T-helper 17 cell (primary cell): Measurements from ENCODE around the gene ASAP2. TPM values are rescaled to one million over a fixed set of nuclear protein-coding genes. Genes with fewer than 3 reads are reported as not detected.

ENCODE experiments used
- ATAC-seq: fragments of 150-1000 bp; cut with Tn5 transposase; 2 replicates; pipeline ENCODE4 v1.10.0; 2021; ENCODE audit warnings: mild to moderate bottlenecking, moderate library complexity
- DNase-seq, 3 donors: peaks; one replicate each; pipeline versions ENCODE4 v3.0.0 to v3.0.0-alpha.2; 2020 to 2021
- H3K9me3 ChIP-seq: one replicate; pipeline ENCODE4 v1.7.0; 2013; ENCODE audit warnings: low read length, mild to moderate bottlenecking; ENCODE audit not compliant: control insufficient read depth, poor library complexity, severe bottlenecking
- H3K27ac Mint-ChIP-seq: one replicate; pipeline ENCODE4 v1.8.0; 2022; ENCODE audit warnings: mild to moderate bottlenecking, moderate library complexity, mixed read lengths
- H3K27me3 Mint-ChIP-seq: one replicate; pipeline ENCODE4 v1.8.0; 2022; ENCODE audit warnings: mixed read lengths
- H3K36me3 Mint-ChIP-seq: one replicate; pipeline ENCODE4 v1.8.0; 2022; ENCODE audit warnings: low read depth, mixed read lengths
- H3K4me1 Mint-ChIP-seq: one replicate; pipeline ENCODE4 v1.8.0; 2022; ENCODE audit warnings: mild to moderate bottlenecking, mixed read lengths
- H3K4me3 Mint-ChIP-seq: one replicate; pipeline ENCODE4 v1.8.0; 2022; ENCODE audit warnings: mild to moderate bottlenecking, moderate library complexity, mixed read lengths
- total RNA-seq, 4 donors: library from RNA in 2 of 4; stranded (reverse) in 2 of 4; gene quantifications; one replicate each; pipeline ENCODE4 v1.2.3 and lab custom pipeline; 2022 to 2026

The ASAP2 gene
- total RNA-seq, 2 donors from 2014 or later, result 0.75 to 14.8 TPM

DNA sequence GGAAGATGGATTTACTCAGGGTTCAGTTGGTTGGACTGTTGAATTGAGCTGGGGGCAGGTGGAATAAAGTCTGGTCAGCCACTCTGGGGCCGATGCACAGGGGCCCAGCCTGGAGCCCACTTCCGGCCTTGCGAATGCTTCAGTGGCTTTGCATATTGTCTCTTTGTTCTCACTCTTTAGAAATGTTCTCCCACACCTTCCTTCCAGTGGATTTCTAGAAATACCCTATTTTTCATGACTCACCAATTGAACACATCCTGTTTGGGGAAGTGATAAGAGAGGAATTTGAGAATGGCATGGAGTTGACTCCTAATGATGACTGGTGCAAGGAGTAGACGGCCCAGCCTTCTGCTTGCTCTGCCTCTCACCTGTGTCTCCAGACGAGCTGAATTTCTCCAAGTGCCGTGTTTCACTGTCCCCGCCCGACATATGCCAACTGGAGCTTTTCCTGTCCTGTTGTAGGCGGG lies 28.1 kb downstream of the ASAP2 start:
- H3K36me3 Mint-ChIP-seq, result peaks cover 3% of the 10 kb centered on the region
- no peak overlapping the region for H3K4me3 Mint-ChIP-seq
- no peak overlapping the region for H3K27ac Mint-ChIP-seq
- DNase-seq (no peak), ATAC-seq (no peak)
- peaks cover 9% of the 10 kb centered on the region for H3K4me1 Mint-ChIP-seq
- H3K27me3 Mint-ChIP-seq, result peaks cover 63% of the 10 kb centered on the region
- H3K9me3 ChIP-seq, result no peaks in the 10 kb centered on the region

DNA sequence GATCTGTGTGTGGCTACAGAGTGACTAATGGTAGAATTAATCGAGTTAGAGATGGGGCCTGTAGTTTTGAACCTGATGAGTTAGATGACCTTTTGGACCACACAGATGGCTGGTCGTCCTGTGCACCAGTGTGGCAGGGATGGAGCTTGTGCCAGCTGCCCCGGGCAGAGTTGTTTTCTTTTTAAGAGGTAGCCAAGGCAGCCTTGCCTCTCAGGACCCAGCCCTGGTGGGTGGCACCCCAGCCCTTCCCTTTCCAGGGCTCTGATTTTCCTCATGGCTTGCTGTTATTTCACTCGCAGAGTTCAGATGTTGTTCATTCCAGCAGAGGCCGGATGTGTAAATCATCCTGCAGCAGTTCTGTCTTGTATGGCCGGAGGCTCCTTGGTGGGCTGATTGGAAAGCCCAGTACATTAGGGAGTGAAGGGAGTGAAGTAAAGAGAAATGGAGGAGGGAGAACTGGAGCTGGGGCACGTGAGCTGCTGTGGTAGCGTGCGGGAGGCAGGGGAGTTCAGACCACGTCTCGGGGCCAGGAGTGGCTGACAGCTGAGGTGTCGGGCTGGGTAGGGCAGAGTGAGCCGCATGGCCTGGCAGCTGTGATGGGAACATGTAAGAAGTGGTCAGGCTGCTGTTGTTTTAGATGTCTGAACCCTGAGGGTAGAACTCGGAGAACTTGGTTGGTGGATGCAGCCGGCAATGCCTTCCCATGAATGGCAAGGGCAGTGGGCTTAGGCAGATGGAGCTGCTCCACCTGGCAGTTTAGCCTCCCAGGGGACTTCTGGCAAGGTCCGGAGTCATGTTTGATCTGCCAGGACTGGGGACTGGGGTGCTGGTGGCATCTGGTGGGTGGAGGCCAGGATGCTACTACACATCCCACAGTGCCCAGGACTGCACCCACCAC lies 28.8 kb downstream of the ASAP2 start:
- Mint-ChIP-seq H3K4me1 (peaks cover 9% of the 10 kb centered on the region), H3K27me3 (peaks cover 57% of the 10 kb centered on the region), H3K4me3 (no peak overlapping the region), H3K36me3 (peaks cover 3% of the 10 kb centered on the region), H3K27ac (no peak overlapping the region)
- ATAC-seq (no peak), DNase-seq (no peak)
- no peaks in the 10 kb centered on the region for H3K9me3 ChIP-seq

DNA sequence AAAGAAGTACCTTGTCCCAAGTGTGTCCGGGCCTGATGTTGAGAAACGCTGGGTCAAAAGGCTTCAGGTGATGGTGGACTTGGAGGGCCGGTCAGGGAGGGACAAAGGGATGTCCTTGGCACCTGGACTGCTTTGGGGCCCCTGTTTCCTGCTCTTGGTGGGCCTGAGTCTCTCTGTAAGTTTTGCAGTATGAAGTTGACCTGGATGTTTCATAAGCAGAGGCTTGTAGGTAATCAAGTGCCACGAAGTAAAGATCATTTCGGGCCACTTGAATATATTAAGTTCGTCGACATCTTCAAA lies 29.4 kb downstream of the ASAP2 start:
- Mint-ChIP-seq H3K4me1 (peaks cover 9% of the 10 kb centered on the region), H3K27ac (no peak overlapping the region), H3K4me3 (no peak overlapping the region), H3K36me3 (peaks cover 3% of the 10 kb centered on the region), H3K27me3 (peaks cover 60% of the 10 kb centered on the region)
- no peaks in the 10 kb centered on the region for H3K9me3 ChIP-seq
- DNase-seq (no peak), ATAC-seq (no peak)

DNA sequence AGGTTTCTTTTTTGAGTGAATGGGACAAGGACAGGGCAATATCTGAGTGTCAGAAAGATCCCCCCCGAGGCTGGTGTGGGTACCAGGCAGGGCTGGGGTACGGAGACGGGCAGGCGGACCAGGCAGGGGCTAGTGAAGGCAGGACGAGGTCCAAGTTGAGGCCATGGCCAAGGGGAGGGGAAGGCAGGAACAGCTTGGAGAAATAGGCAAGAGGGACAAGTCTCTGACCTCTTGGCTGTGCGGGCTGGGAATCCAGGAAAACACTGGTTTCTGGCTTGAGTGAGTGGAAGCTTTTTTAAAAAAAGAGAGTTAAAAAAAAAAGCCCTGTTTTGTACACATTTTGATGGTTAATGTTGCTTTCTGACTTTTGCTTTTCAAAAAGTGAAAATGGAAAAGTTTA lies 30.3 kb downstream of the ASAP2 start:
- DNase-seq (no peak), ATAC-seq (no peak)
- Mint-ChIP-seq H3K4me1 (peaks cover 6% of the 10 kb centered on the region), H3K4me3 (no peak overlapping the region), H3K27ac (no peak overlapping the region), H3K27me3 (peaks cover 60% of the 10 kb centered on the region), H3K36me3 (peaks cover under 1% of the 10 kb centered on the region)
- no peaks in the 10 kb centered on the region for H3K9me3 ChIP-seq

DNA sequence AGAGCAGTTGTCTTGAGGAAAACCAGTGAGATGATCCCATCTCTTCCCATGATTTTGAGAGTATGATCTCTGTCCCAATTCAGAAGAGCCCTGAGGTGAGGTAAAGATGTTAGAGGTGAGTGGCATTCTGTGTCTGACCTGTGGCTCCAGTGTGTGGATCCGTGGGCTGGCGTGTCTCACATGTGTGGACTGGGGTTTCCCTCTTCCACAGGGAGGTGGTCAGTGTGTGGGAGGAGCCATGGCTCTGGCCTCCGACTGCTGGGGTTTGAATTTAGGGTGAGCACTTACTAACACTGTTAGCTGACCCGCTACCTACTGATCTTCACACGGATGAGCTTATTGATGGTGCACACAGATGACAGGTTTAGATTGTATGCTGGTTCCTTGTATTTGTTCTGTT lies 31.2 kb downstream of the ASAP2 start:
- Mint-ChIP-seq H3K27me3 (peaks cover 57% of the 10 kb centered on the region), H3K4me1 (peaks cover 3% of the 10 kb centered on the region), H3K36me3 (no peaks in the 10 kb centered on the region), H3K27ac (no peak overlapping the region), H3K4me3 (no peak overlapping the region)
- DNase-seq, result no peak
- H3K9me3 ChIP-seq, result no peaks in the 10 kb centered on the region
- no peak for ATAC-seq

DNA sequence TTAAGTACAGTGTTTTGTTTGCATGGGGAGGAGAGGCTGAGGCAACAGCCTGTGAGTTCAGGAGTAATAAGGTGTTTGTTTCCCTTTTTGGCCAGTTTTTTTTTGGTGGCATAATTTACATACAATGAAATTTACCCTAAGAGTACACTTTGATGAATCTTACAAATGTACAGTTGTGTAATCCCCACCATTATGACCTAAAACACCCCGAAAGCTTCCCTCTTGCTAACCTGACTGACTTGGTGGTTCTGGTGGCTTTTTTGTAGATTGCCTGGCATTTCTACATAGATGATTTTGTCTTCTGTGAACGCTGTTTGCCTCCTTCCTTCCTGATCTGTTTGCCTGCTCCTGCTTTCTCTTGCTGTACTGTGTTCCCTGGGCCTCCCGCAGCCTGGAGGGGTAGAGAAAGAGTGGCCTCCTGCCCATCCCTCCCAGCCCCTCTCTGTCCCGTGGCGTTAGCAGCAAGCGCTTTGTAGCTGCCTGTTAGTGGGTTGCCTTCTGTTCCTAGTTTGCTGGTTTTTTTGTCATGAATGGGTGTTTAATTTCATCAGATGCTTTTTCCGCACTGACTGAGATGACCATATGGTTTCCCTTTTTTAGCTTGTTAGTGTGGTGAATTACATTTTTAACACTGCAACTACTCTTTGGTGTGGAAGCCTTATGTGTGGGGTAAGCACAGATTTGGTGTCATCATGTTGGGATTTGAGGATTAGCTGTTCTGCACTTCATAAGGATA lies 32.1 kb downstream of the ASAP2 start:
- no peaks in the 10 kb centered on the region for H3K36me3 Mint-ChIP-seq
- peaks cover 3% of the 10 kb centered on the region for H3K4me1 Mint-ChIP-seq
- peaks cover 48% of the 10 kb centered on the region for H3K27me3 Mint-ChIP-seq
- H3K4me3 Mint-ChIP-seq, result no peak overlapping the region
- no peaks in the 10 kb centered on the region for H3K9me3 ChIP-seq
- no peak for DNase-seq
- no peak for ATAC-seq
- H3K27ac Mint-ChIP-seq, result no peak overlapping the region

DNA sequence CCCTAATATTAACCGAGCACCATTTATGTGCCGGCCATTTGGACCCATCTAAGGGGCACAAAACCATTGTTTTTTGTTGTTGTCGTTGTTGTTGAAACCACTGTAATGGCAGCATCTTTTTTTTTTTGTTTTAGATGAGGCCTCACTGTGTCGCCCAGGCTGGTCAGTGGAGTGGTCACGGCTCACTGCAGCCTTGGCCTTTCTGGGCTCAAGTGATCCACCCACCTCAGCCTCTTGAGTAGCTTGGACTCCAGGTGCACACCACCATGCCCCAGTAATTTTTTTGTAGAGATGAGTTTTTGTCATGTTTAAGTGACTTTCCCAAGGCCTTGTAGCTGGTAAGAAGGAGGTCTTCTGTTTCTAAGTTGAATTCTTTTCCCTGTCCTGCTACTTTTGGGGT lies 33.0 kb downstream of the ASAP2 start:
- no peak for DNase-seq
- H3K4me1 Mint-ChIP-seq, result no peaks in the 10 kb centered on the region
- no peak overlapping the region for H3K27ac Mint-ChIP-seq
- H3K4me3 Mint-ChIP-seq, result no peak overlapping the region
- no peaks in the 10 kb centered on the region for H3K36me3 Mint-ChIP-seq
- H3K9me3 ChIP-seq, result no peaks in the 10 kb centered on the region
- ATAC-seq, result no peak
- peaks cover 41% of the 10 kb centered on the region for H3K27me3 Mint-ChIP-seq

DNA sequence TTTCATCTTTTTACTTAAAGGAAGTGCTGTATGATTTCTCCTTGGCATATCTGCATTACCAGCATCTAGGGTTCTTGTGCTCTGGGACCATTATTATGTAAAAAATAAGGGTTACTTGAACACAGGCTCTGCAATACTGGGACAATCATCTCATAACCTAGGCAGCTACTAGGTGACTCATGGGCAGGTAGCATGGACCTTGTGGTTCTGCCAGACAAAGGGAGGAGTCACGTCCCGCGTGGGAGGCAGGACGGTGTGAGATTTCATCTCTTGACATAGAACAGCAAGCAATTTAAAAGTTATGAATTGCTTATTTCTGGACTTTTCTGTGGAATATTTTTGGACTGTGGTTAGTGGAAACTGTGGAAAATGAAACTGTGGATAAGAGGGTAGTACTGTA lies 34.1 kb downstream of the ASAP2 start:
- H3K9me3 ChIP-seq, result no peaks in the 10 kb centered on the region
- Mint-ChIP-seq H3K36me3 (no peaks in the 10 kb centered on the region), H3K27ac (no peak overlapping the region), H3K4me1 (no peaks in the 10 kb centered on the region), H3K4me3 (no peak overlapping the region), H3K27me3 (peaks cover 31% of the 10 kb centered on the region)
- DNase-seq (no peak), ATAC-seq (no peak)

DNA sequence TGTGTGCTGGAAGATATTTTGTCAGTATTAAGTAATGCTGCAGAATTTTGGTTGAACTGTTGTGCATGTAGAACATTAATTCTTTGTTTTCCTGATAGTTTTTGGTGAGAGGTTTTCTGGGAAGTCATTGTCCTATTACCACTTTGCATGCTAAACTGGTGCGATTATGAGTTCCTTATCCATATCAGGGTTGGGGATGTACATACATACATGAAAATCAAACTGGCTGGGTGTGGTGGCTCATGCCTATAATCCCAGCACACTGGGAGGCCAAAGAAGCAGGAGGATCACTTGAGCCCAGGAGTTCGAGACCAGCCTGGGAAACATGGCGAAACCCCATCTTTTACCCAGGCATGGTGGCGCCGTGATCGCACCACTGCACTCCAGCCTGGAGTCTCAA lies 34.6 kb downstream of the ASAP2 start:
- no peak for DNase-seq
- ATAC-seq, result no peak
- no peaks in the 10 kb centered on the region for H3K9me3 ChIP-seq
- H3K27ac Mint-ChIP-seq, result no peak overlapping the region
- no peaks in the 10 kb centered on the region for H3K36me3 Mint-ChIP-seq
- peaks cover 31% of the 10 kb centered on the region for H3K27me3 Mint-ChIP-seq
- H3K4me1 Mint-ChIP-seq, result no peaks in the 10 kb centered on the region
- H3K4me3 Mint-ChIP-seq, result no peak overlapping the region

DNA sequence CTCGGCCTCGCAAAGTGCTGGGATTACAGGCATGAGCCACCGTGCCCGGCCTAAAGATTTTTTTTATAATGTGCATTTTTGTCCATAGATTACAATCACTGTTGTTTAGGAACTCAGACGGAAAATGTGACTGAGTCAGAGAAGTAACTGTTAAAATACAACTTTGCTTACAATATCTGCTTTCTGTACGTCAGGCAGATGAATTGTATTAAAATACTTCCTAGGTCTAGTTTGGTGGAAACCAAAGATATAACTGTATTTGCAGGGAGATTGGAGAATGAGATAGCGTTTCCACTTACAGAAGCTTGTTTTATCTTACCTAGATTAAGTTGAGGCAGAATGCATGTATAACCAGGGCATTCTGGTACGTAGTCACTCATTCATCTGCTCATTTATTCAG lies 36.7 kb downstream of the ASAP2 start:
- DNase-seq (no peak), ATAC-seq (no peak)
- H3K4me1 Mint-ChIP-seq, result no peaks in the 10 kb centered on the region
- no peak overlapping the region for H3K27ac Mint-ChIP-seq
- no peaks in the 10 kb centered on the region for H3K36me3 Mint-ChIP-seq
- no peak overlapping the region for H3K4me3 Mint-ChIP-seq
- no peaks in the 10 kb centered on the region for H3K9me3 ChIP-seq
- H3K27me3 Mint-ChIP-seq, result peaks cover 52% of the 10 kb centered on the region

DNA sequence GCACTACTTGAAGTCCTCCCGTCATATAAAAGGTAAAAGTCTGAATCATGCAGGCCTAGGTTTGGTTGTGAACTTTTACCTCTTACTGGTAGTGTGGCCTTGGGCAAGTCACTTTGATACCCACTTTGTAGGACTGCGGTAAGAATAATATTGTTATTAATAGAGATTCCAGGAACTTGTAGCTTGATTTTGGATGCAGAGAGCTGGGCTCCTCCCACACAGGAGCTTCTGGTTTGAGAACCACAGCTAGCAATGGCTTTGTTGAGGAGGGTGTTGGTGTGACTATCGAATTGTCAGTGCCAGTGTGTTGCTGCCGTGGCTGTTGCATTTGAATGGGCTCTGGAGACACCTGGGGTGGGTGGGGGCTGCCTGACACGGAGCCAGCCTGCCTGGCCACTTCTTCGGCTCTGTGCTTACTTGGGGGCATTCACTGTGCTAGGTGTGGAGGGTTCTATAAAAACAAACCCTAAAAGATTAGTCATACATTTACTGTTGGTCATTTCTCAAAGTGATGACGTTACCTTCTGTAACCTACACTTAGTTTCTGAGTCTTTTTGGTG lies 38.5 kb downstream of the ASAP2 start:
- no peak overlapping the region for H3K27ac Mint-ChIP-seq
- DNase-seq, result no peak
- no peaks in the 10 kb centered on the region for H3K9me3 ChIP-seq
- ATAC-seq, result no peak
- H3K4me1 Mint-ChIP-seq, result no peaks in the 10 kb centered on the region
- no peaks in the 10 kb centered on the region for H3K36me3 Mint-ChIP-seq
- peaks cover 58% of the 10 kb centered on the region for H3K27me3 Mint-ChIP-seq
- no peak overlapping the region for H3K4me3 Mint-ChIP-seq

DNA sequence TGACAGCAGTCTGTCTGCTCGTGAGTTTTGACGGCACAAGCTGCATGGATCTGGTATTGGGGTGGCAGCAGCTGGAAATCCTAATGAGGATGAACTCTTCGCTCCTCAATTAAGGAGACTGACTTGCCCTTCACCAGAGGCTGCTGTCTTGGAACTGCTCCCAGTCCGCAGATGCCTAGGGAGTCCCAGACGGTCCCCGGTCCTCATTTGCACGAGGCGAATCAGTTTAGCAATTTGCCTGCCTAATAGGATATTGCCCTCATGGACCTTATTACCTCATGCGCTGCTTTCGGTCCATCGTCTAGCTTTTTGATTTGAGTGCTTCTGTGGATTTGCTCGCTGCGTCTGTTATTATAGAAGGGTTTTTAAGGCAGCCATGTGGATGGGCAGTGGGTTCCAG lies 40.6 kb downstream of the ASAP2 start:
- no peak for ATAC-seq
- H3K4me3 Mint-ChIP-seq, result no peak overlapping the region
- no peak for DNase-seq
- H3K27ac Mint-ChIP-seq, result no peak overlapping the region
- peaks cover 59% of the 10 kb centered on the region for H3K27me3 Mint-ChIP-seq
- no peaks in the 10 kb centered on the region for H3K9me3 ChIP-seq
- no peaks in the 10 kb centered on the region for H3K4me1 Mint-ChIP-seq
- H3K36me3 Mint-ChIP-seq, result no peaks in the 10 kb centered on the region

DNA sequence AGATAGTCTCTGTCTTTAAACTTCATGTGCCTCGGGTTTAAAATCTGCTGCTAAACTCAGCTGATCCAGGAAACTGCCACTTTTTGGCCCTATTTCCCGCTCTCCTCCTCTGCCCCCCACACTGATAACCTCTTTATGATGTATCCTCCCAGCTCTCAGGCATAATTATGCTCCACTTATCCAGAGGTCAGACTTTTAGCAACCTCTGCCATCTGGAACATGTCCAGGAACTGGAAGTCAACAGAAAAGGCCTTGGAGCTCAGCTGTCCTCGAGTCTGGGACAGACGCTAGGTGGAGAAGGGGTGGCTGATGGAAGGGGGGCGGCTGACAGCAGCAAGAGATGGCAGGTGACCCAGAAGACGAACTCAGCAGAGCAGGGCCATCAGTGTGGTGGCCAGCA lies 41.2 kb downstream of the ASAP2 start:
- no peaks in the 10 kb centered on the region for H3K9me3 ChIP-seq
- DNase-seq (no peak), ATAC-seq (no peak)
- Mint-ChIP-seq H3K4me1 (no peaks in the 10 kb centered on the region), H3K27ac (no peak overlapping the region), H3K36me3 (no peaks in the 10 kb centered on the region), H3K27me3 (peaks cover 55% of the 10 kb centered on the region), H3K4me3 (no peak overlapping the region)
